Esophagus muscularis mucosa (tissue), 3 donors: Measurements from ENCODE around the gene NAA15.

Source experiments
- CTCF ChIP-seq, 3 experiments: fragments of 200-600 bp in 2 of 3; fragments of 450-650 bp in 1 of 3; sonication (generic) in 2 of 3; IDR thresholded peaks; one replicate each; pipeline ENCODE4 v1.5.1; 2017 to 2019; ENCODE audit warnings: antibody characterized with exemption in 3 of 3, mild to moderate bottlenecking in 2 of 3, moderate library complexity in 1 of 3
- POLR2A ChIP-seq: fragments of 450-650 bp; IDR thresholded peaks from one replicate; pipeline ENCODE4 v1.6.1; 2017; ENCODE audit warnings: antibody characterized with exemption, moderate library complexity, mild to moderate bottlenecking, low read depth

- no peak for TF ChIP-seq CTCF (IDR thresholded peaks at IDR 0.05)
- no peak for TF ChIP-seq POLR2A
Observed at GRCh38 chr4:139274790-139275189, 26.5 kb upstream of the NAA15 start.
